Stimulated activated naive CD8-positive, alpha-beta T cell treated with anti-CD3 and anti-CD28 coated beads, Interleukin-15, Interleukin-2, amounts not matched to agents 100 U/mL and 50 U/mL, for 24 hours (primary cell): Measurements from ENCODE around the gene TINAGL1.

Experiments
- ATAC-seq: fragments of 150-1000 bp; cut with Tn5 transposase; one replicate; pipeline ENCODE4 v1.10.0; 2021
- DNase-seq: peaks from one replicate; pipeline ENCODE4 v3.0.0; 2021

The TINAGL1 gene

DNA sequence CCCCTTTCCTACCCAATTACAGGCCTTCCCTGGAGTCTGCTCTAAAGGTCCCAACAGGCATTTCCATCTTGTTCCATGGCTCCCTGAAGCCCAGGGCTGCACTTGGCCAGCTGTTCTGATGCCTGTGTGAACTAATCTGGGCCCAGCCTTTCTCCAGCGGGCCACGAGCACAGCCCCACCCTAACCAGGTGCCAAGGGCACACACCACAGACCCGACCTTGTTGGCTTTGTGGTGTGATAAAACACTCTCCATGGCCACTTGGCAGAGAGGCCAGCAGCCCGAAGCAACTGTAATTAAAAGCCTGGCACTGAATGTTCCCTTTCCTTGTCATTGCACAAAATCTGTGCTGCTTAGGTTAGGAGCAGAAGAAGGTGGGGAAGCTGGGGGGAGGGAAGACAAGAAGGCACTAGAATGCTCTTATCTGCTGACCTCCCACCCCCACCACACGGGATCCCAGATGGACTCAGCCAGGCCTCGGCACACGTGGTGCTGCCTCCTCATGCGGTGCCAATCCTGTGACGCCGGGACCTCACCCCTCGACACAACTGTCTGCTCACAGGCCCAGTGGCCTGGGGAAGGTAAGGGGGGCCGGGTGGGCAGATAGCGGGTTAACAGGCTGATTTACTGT lies 51.1 kb downstream of the TINAGL1 start:
- DNase-seq: no peak
- no peak for ATAC-seq

DNA sequence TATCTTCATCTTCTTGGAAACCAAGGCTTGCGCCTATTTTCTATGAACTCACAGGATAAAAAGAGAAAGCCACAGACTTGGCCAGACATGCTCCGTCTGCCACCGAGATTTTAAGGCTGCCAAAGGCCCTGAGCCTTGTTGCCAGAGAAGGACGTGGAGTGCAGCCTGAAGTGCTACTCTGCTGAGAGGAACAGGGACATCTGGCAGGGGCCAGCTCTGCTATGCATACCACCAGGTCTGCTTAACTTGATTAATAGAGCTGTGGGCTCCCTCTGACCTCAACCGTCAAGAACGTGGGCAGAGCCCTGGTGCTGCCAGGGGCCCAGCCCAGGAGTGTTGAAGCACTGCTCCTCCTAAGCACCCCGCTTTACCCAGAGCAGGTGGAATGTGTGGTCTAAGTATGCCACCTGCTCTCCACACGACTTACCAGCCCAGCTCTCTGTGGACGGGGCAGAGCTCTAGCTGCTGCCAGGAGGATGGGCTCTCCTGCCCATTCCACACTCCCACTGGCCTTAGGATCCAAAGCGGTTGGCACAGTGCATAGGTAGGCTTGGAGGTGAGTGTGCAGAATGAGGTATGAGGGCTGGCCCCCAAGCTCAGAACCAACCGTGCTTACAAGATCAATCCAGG lies 51.7 kb downstream of the TINAGL1 start:
- no peak for ATAC-seq
- DNase-seq: no peak

DNA sequence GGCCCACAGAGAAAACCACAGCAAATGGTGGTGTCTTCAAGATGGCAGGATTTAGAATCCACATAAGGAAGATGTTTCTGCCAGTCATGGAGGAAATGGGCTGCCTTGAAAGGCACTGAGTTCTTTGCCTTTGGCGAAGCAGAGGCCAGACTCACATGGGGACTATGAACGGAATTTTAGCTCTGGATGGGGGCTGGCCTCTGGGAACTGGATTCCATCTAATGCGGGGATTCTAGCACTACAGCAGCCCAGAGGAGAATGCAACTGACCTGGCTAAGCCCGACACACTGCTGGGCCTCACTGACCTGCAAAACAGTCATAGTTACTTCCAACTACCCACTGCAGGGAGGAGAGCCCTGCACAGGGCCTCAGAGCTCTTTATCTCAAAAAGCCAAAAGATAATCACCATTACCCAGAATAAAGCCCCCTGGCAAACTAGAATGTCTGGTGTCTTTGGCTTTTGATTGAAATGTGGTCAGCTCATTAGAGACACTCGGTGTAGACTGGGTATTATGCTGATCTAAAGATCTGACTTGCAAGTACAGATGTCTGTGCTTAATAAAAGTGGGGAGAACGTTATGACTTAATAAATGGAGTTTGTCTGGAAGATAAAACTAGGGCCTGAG lies 52.7 kb downstream of the TINAGL1 start:
- ATAC-seq (no peak), DNase-seq (no peak)

DNA sequence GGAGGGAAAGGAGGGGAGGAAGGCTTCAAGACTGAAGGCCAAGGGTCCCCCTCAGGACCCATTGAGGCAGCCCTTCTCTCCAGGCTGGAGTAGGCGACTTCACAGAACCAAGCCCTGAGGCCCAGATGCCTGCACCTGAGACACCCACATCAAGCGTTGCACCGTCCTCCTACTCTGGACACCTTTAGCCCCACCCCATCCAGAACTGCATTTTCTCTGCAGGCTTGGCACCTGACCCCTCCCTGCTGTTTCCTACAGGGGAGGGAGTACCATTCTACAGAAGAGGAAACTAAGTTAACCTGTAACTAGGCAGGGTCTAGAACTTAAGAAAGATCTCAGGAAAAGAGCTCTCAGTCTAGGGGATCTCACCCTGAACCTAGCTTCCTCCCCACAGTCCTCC lies 56.3 kb downstream of the TINAGL1 start:
- DNase-seq: no peak
- ATAC-seq: no peak

DNA sequence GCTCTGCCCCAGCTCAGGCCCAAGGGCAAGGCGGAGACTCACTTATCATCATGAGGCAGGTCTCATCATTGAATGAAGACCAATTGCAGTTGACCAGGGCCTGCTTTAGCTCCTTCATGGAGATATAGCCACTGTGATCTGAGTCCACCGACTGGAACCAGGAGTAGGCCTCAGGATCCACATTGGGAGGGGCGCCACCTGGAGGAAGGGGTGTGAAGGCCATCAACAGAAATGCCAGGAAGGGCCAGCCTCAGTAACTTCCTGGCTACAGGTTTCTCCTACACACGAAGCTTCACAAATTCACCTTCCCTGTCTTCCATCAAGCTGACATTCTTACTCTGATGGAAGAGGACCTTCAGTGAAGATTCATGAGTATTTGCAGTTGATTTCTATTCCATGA lies 56.8 kb downstream of the TINAGL1 start:
- ATAC-seq (no peak), DNase-seq (peak; percentile 54)
